ENCODE measurements around the gene RAG1. TPM values are rescaled to one million over a fixed set of nuclear protein-coding genes. Genes with fewer than 3 reads are reported as not detected.
A peak's percentile ranks its signal among the peaks of the same experiment; 100 is the strongest.

RAG1 gene
- total and polyA plus RNA-seq, 4 donors = 0.08 to 2.3 (median 0.63) TPM

DNA sequence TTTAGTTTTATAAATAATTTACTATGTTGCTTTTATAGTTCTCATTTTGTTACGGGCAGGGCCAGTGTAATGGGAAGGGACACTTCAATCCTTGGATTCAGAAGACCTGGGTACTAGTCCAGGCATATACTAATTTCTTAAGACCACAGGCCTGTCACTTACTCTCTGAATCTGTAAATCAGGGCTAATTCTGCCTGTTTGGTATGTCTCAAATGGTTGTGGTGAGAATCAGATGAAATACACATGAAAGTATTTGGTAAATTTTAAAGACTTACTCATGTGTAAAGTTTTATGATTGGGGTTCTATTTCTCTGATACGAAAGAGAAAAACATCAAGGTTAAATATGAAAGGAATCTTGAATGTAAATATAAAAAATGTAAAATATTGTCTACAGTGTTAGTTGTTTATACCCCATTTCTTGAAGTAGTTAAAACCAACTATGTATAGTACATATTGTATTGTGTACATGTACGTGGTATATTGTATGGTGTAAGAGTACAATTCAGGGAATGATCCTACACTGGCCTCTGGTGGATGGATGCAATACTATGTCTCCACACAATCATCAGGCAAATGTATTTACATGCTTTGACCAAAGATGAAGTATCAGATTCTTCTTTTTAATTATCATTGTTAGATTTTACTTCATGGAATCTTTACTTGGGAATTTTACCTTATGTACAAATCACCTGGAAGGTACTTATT, 54.8 kb downstream of the RAG1 start:
- H3K4me3 ChIP-seq = no peak overlapping the region
- peaks cover 0 to 18% (median 8%) of the 10 kb centered on the region in 5 donors for H3K4me1 ChIP-seq (ENCODE audit: control insufficient read depth in 5 of 5, insufficient read depth in 5 of 5, low read length in 5 of 5)
- ATAC-seq (ENCODE audit: insufficient read depth, low FRiP score) = no peak
- no peak for TF ChIP-seq CTCF (IDR thresholded peaks at IDR 0.05; ENCODE audit: control extremely low read depth, extremely low read depth)
- H3K36me3 ChIP-seq (ENCODE audit: control insufficient read depth in 4 of 4, insufficient read depth in 4 of 4, low read length in 4 of 4) = peaks cover 0 to 3% (median 0%) of the 10 kb centered on the region in 4 donors
- no peaks in the 10 kb centered on the region for H3K27me3 ChIP-seq (ENCODE audit: control insufficient read depth in 3 of 3, insufficient read depth in 3 of 3, low read length in 2 of 3)
- H3K27ac ChIP-seq (ENCODE audit: low read depth in 1 of 2, low read length in 1 of 2) = no peak overlapping the region
- WGBS, 2 donors = 70 to 80% methylated on average over 3 of the region's 3 CpGs
- no peak overlapping the region for H3K9ac ChIP-seq (ENCODE audit: insufficient read depth in 1 of 2, low read length in 2 of 2)
- no peaks in the 10 kb centered on the region for H3K9me3 ChIP-seq (ENCODE audit: control insufficient read depth in 4 of 4, insufficient read depth in 3 of 4, low read length in 3 of 4)
- peak; percentile 50 to 79 (median 77) for DNase-seq

DNA sequence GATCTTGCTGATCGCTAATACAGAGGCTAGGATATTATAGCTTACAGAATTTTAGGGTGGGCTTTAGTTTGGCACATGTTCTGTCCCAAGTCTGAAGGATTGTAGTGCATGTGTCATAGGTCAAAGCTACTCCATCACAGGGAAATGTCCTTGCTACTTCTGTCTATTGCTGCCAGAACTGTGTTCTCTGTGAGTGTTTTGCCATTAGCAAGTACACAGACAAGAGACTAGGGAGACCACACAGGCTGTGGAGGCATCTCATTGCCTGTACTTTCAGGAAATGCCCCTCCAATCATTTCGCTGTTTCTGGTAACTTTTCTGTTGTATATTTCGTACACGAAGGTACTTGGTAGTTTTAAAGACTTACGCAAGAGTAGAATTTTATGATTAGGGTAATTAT, 55.7 kb downstream of the RAG1 start:
- no peak overlapping the region for H3K27ac ChIP-seq (ENCODE audit: low read depth in 1 of 2, low read length in 1 of 2)
- no peak for TF ChIP-seq CTCF (IDR thresholded peaks at IDR 0.05; ENCODE audit: control extremely low read depth, extremely low read depth)
- H3K4me1 ChIP-seq (ENCODE audit: control insufficient read depth in 5 of 5, insufficient read depth in 5 of 5, low read length in 5 of 5) = peaks cover 0 to 15% (median 8%) of the 10 kb centered on the region in 5 donors
- DNase-seq (peak; percentile 36 to 54 (median 38)), ATAC-seq (ENCODE audit: insufficient read depth, low FRiP score) (no peak)
- WGBS, 2 donors = 85 to 92% methylated on average over 5 of the region's 5 CpGs
- no peak overlapping the region for H3K9ac ChIP-seq (ENCODE audit: insufficient read depth in 1 of 2, low read length in 2 of 2)
- H3K4me3 ChIP-seq = no peak overlapping the region
- no peaks in the 10 kb centered on the region for H3K9me3 ChIP-seq (ENCODE audit: control insufficient read depth in 4 of 4, insufficient read depth in 3 of 4, low read length in 3 of 4)
- peaks cover 0 to 3% (median 0%) of the 10 kb centered on the region in 4 donors for H3K36me3 ChIP-seq (ENCODE audit: control insufficient read depth in 4 of 4, insufficient read depth in 4 of 4, low read length in 4 of 4)
- no peaks in the 10 kb centered on the region for H3K27me3 ChIP-seq (ENCODE audit: control insufficient read depth in 3 of 3, insufficient read depth in 3 of 3, low read length in 2 of 3)

DNA sequence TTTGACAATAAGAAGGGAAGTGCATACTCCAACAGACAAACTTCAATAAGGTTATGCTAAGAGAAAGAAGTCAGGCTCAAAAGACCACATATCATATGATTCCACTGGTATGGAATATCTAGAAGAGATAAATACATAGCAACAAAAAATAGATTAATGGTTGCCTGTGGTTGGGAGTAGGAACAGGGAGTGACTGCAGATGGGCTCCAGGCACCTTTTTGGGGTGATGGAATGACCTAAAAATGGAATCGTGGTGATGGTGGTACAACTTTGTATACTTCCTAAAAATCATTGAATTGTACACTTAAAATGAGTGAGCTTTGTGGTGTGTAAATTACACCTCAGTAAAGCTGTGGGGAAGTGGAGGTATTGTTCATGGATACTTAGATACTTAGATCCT, 59.2 kb downstream of the RAG1 start:
- ATAC-seq (ENCODE audit: insufficient read depth, low FRiP score) = no peak
- DNase-seq = no peak
- H3K27me3 ChIP-seq (ENCODE audit: control insufficient read depth in 3 of 3, insufficient read depth in 3 of 3, low read length in 2 of 3) = no peaks in the 10 kb centered on the region
- H3K4me3 ChIP-seq = no peak overlapping the region
- H3K27ac ChIP-seq (ENCODE audit: low read depth in 1 of 2, low read length in 1 of 2) = no peak overlapping the region
- no peak overlapping the region for H3K9ac ChIP-seq (ENCODE audit: insufficient read depth in 1 of 2, low read length in 2 of 2)
- TF ChIP-seq CTCF (IDR thresholded peaks at IDR 0.05; ENCODE audit: control extremely low read depth, extremely low read depth) = no peak
- no peaks in the 10 kb centered on the region for H3K9me3 ChIP-seq (ENCODE audit: control insufficient read depth in 4 of 4, insufficient read depth in 3 of 4, low read length in 3 of 4)
- H3K4me1 ChIP-seq (ENCODE audit: control insufficient read depth in 5 of 5, insufficient read depth in 5 of 5, low read length in 5 of 5) = peaks cover 0 to 8% (median 0%) of the 10 kb centered on the region in 5 donors
- WGBS, 2 donors = 87 to 100% methylated on average over 1 of the region's 1 CpG
- H3K36me3 ChIP-seq (ENCODE audit: control insufficient read depth in 4 of 4, insufficient read depth in 4 of 4, low read length in 4 of 4) = peaks cover 0 to 3% (median 0%) of the 10 kb centered on the region in 4 donors
